GM12801 (cell line): ENCODE data around the gene AQP4.

Experiments
- TF ChIP-seq, protein P1 (sequence below): IDR thresholded peaks from one replicate; pipeline ENCODE4 v1.5.1; 2011; ENCODE audit warnings: control low read depth; ENCODE audit not compliant: insufficient read length; ENCODE audit errors: extremely low read depth

The AQP4 gene

DNA sequence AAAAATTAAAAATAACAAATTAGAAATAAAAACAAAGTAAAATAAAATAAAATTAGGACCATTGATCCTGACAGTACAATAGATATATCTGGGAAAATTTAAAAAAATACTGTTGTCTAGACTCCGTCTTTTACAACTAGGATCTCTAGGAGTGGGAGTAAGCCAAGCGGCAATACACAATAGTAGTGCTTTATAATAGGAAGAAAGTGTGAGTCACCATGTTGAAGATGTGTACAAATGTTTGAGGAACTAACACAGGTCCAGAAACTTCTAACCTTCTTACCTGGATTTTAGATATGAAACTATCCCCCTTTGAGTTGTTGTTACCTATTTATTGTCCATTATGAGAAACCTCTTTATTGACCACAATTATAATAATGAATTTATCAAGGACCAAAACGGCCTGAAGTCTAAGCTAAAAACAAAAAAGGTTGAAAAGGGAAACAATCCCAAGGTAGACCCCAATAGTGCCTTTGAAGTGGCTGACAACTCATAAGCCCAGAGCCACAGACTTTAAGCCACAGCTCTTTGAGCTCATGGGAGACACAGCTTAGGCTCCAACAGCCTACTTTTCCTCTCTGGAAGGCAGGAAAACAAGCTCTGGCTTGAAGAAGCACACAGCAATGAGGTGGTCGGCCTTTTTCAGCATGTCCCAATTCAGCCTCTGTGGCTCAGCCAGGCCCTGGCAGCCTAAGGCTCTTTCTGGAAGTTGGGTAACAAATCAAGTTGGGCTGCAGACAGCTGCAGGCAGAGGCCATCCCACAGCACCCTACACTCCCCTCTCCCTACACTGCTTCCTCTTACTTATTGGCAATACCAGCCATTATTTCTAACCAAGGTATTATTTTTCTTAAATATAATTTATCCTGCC, 62.9 kb downstream of the AQP4 start:
- TF ChIP-seq, protein P1, sequence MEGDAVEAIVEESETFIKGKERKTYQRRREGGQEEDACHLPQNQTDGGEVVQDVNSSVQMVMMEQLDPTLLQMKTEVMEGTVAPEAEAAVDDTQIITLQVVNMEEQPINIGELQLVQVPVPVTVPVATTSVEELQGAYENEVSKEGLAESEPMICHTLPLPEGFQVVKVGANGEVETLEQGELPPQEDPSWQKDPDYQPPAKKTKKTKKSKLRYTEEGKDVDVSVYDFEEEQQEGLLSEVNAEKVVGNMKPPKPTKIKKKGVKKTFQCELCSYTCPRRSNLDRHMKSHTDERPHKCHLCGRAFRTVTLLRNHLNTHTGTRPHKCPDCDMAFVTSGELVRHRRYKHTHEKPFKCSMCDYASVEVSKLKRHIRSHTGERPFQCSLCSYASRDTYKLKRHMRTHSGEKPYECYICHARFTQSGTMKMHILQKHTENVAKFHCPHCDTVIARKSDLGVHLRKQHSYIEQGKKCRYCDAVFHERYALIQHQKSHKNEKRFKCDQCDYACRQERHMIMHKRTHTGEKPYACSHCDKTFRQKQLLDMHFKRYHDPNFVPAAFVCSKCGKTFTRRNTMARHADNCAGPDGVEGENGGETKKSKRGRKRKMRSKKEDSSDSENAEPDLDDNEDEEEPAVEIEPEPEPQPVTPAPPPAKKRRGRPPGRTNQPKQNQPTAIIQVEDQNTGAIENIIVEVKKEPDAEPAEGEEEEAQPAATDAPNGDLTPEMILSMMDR: no peak
